Measurements from ENCODE around the gene LHFPL6.

Gene LHFPL6

DNA sequence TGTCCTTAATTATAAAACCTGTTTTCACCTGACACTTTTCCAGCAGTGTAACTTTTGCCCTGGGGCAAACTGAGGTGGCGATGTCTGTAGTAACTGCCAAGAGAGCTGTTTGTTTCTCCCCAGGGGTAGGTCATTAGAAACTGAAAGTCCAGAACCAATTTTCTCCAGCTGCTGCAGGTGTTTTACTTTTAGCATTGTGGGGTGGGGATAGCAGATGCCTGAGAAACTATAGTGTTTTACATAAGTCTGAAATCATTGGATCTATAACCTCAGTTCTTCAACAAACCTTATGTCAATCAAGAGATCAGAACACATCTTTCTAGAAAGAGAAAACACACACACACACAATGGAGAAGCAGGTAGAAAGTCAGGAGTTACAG lies 92.7 kb downstream of the LHFPL6 start:
- no peak for DNase-seq (ENCODE audit: low read depth)

DNA sequence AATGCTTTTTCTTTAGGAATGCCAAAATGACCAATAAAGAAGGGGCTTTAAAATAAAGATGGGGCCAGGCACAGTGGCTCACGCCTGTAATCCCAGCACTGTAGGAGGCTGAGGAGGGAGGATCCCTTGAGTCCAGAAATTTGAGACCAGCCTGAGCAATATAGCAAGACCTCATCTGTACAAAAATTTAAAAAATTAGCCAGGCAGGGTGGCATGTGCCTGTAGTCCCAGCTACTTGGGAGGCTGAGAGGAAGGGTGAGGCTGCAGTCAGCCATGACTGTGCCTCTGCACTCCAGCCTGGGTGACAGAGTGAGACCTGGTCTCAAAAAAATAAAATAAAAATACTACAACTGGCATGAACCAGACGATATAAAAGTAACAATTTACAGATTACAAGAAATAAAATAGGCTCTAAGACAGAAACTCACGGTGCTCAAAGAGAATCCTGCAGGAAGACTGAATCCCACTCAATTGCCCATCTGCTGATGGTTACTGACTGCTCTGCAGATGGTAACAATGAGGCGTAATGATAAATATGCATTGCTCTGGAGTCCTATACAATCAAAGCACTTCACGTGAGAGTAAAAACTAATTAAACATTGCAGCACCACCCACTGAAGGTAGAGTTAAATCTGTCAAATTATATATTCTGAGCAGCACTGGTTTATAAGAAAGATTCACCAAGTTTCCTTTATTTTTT lies 93.2 kb downstream of the LHFPL6 start:
- DNase-seq (ENCODE audit: low read depth): no peak

GRCh38 chr13:39506559-39507390 lies 96.2 kb downstream of the LHFPL6 start:
- no peak for DNase-seq (ENCODE audit: low read depth)

DNA sequence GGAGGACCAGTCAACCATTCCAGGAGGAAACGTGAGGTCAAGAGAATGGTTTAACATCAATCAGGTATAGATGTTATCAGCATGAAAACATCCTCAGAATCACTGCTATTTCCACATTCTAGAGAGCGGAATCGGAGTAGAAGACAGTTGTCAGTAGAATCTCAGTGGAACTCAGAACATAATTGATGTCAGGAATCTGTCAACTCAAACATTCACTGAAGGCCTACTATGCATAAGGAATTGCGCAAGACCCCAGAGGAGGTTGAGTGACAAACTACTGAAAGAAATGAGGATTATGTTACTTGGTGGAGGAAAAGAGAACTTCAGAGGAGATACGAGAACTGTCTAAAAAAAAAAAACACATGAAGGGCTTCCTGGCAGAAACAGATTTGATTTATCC lies 97.8 kb downstream of the LHFPL6 start:
- no peak for DNase-seq (ENCODE audit: low read depth)

GRCh38 chr13:39503048-39503447 lies 99.9 kb downstream of the LHFPL6 start:
- no peak for DNase-seq (ENCODE audit: low read depth)

DNA sequence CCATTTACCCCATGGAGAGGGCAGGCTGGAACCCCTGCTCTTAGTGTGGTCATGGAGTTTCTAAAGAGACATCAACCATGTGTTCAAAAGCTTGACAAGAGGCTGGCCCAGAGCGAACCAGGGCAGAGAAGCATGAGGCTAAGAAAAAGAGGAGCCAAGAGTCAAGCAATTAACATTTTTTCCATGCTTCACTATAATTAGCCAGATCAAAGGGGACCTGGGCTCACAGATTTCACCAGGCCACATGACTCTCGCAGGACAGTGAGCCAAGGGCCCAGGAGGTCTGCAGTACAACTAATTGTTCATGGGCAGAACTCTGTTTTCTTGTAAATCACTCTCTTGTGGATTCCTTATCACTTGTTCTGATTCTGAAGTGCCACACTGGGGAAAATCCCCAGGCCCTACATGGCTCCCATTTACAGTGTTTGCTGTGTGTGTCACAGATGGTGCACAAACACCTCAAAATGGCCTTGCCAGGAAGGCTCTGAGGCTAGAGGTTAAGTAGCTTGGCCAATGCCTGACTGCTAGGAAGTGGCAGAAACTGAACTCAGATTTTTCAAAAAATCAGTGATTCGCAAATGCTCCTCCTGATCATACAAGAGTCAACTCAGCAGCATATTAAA lies 101.2 kb downstream of the LHFPL6 start:
- DNase-seq (ENCODE audit: low read depth): no peak

DNA sequence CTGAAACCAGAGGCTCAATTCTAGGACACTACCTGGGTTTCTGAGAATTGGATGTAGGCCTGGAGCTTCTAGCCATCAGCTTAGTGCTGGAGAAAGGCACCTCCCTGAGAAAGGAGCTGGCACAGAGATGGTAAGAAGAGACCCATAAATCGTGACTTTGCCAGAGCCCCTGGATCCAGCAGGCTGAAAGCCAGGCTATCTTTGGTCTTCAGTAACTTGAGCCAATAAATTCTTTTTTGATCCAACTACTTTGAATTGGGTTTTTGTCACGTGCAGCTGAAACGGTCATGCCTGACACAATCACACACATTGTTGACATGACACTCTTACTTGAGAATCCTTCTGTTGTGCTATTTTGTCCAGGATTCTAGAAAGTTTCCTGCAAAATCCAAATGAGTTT lies 103.4 kb downstream of the LHFPL6 start:
- DNase-seq (ENCODE audit: low read depth): no peak

DNA sequence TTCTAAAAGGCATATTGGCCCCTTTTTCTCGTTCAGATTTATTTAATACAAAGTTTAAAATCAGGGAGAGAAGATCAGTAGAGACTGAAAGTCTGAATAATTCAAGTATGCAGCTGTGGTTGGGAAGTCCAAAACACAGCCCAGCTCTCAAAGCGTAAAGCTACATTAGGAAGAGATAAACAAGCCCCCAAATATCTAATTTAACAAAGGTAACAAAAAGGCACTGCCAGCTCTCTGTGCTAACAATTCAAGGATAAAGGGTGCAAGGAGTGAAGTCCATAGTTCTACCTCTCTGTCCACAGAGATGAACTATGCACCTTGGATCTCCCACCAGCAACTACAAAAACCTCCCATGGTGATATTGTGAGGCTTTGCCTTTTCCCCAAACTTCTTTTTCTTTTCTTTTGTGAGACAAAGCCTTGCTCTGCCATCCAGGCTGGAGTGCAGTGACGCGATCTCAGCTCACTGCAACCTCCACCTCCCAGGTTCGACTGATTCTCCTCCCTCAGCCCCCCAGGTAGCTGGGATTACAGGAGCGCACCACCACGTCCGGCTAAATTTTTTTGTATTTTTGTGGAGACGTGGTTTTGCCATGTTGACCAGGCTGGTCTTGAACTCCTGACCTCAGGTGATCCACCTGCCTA lies 104.4 kb downstream of the LHFPL6 start:
- no peak for DNase-seq (ENCODE audit: low read depth)

- DNase-seq (ENCODE audit: low read depth): no peak
These were observed 106.5 kb downstream of the LHFPL6 start for GRCh38 chr13:39496506-39496905.

DNA sequence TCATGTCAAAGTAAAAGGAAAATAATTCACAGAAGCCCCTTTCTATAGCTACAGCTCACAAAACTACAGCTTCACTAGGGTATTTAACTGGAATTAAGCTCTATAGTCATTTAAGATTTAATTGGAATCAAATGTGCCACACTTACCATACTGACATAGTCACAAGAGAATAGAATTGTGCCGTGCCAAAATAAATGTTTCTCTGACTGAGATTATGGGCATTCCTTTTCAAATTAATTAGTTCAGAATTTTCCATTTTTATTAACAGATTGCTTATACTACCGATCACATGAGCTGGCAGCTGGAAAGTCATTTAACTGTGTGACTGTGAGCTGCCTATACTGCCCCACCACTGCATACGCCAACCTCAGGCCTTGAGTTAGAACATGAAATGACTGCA lies 108.4 kb downstream of the LHFPL6 start:
- no peak for DNase-seq (ENCODE audit: low read depth)

DNA sequence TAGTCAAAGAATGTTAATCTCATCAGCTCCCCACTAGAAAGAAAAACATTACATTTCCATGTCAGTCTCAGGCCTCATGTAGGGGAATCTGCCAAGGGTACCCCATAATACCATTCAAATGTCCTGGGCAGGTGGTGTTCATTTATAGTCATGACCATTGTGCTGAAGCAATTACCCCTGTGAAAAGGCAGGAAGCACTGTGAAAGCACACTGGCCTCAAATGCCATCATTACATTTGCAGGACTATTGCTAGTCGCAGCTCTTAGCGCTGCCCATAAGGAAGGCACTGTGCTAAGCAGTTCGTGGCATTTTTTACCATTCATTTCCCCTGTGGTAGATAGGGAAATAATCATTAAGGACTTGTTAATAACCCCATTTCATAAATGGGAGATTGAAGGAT lies 109.0 kb downstream of the LHFPL6 start:
- DNase-seq (ENCODE audit: low read depth): no peak

GRCh38 chr13:39490136-39490535 lies 112.9 kb downstream of the LHFPL6 start:
- no peak for DNase-seq (ENCODE audit: low read depth)

GRCh38 chr13:39486758-39487157 lies 116.2 kb downstream of the LHFPL6 start:
- DNase-seq (ENCODE audit: low read depth): no peak

GRCh38 chr13:39485314-39485700 lies 117.7 kb downstream of the LHFPL6 start:
- no peak for DNase-seq (ENCODE audit: low read depth)

DNA sequence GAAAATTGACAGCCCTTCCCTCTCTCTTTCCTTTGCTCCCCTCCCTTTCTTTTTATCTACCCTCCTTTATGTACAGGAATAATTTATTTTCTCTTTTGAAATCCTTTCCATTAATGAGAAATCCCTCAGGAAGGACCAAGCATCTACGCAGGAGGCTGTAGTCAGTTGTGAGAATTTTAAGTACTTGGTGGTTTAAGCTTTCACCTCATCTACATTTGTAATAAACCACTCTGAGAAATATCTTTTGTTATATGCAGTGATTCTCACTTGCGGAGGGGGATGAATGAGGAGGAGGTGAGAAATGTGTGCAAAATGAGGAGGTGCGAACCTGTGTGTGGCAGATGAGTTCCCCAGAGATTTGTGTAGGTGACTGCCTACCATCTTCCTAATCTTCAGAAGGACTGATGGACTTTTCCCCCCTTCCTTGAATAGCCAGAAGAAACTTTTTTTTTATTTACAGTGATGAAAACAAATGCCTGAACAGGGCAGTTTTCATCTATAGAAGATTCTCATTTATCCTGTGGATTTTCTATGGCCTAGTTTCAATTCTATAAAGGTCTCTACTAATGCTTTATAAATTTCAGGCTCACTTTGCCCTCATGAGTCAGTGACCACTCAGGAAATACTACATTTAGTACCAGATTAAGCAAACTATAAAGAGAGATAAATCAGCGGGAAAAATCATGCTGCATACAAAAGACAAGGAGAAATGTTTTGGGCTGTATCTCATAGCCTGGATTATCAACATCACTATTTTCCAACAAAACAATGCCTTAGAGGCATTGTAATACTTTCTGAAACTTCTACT lies 118.3 kb downstream of the LHFPL6 start:
- DNase-seq (ENCODE audit: low read depth): no peak

DNA sequence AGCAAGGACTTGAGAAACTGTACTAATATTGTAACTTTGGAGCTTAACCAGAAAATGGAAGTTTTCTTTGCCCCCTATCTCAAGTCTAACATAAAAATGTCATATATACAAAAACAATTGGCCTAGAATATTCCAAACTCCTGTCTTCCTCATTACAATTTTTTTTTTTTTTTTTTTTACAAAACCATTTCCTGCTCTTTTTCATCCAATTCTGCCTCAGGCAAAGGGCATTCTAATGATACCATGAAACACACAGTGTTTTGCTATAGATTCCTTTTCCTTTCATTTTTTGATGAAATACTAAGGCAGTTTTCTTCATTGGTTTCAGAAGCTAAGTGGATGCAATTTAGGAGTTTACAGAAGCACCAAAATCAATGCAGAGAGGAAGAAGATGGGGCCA lies 119.7 kb downstream of the LHFPL6 start:
- DNase-seq (ENCODE audit: low read depth): no peak

DNA sequence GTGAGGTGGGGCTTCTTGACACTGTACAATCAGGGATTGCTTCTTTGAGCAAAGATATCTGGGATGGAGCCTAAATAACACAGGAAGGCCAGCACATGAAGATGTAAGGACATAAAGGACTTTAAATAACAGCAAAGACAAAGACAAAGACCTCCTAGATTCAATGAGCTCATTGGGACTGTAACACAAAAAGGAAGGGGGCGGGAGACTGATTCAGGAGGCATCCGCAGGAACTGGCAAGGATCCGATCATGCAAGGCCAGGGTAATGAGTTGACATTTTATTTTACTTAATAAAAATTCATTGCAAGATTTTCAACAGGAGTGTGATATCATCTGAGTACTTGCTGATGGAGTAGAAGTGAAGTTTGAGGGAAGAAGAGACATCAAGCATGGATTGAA lies 121.5 kb downstream of the LHFPL6 start:
- DNase-seq (ENCODE audit: low read depth): no peak

DNA sequence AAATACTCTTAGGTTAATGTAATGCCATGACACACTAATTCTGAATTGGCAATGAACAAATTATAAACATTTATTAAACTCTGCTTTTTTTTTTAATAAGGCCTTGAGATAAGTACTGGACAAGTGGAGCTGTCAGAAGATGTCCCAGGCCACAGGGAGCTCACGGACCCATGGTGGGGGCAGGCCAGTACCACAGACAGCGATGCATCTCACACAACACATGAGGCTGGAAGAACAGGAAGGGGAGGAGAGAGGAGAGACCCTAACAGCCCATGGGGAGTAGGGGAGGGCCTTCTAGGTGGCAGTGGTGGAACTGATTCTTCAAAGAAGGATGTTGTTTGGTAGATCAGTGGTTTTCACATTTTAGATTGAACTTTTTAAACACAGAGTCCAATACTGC lies 128.4 kb downstream of the LHFPL6 start:
- DNase-seq (ENCODE audit: low read depth): no peak

- DNase-seq (ENCODE audit: low read depth): no peak
These were observed 133.3 kb downstream of the LHFPL6 start for GRCh38 chr13:39469676-39470075.

GRCh38 chr13:39468306-39468705 lies 134.7 kb downstream of the LHFPL6 start:
- DNase-seq (ENCODE audit: low read depth): no peak

- no peak for DNase-seq (ENCODE audit: low read depth)
These were observed 139.4 kb downstream of the LHFPL6 start for GRCh38 chr13:39463611-39464010.

GRCh38 chr13:39462906-39463305 lies 140.1 kb downstream of the LHFPL6 start:
- no peak for DNase-seq (ENCODE audit: low read depth)
